ENCODE data around the gene ZNF281. TPM values are rescaled to one million over a fixed set of nuclear protein-coding genes. Genes with fewer than 3 reads are reported as not detected.
A peak's percentile ranks its signal among the peaks of the same experiment; 100 is the strongest.

Gene ZNF281
- total RNA-seq, 1 donor: 29.7 TPM

GRCh38 chr1:200374569-200375295 is 35.1 kb downstream of the ZNF281 start:
- no peak for DNase-seq (ENCODE audit: low read depth)
- TF ChIP-seq, protein P1, sequence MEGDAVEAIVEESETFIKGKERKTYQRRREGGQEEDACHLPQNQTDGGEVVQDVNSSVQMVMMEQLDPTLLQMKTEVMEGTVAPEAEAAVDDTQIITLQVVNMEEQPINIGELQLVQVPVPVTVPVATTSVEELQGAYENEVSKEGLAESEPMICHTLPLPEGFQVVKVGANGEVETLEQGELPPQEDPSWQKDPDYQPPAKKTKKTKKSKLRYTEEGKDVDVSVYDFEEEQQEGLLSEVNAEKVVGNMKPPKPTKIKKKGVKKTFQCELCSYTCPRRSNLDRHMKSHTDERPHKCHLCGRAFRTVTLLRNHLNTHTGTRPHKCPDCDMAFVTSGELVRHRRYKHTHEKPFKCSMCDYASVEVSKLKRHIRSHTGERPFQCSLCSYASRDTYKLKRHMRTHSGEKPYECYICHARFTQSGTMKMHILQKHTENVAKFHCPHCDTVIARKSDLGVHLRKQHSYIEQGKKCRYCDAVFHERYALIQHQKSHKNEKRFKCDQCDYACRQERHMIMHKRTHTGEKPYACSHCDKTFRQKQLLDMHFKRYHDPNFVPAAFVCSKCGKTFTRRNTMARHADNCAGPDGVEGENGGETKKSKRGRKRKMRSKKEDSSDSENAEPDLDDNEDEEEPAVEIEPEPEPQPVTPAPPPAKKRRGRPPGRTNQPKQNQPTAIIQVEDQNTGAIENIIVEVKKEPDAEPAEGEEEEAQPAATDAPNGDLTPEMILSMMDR (IDR thresholded peaks at IDR 0.05; ENCODE audit: insufficient read depth, low read length): no peak
- H3K4me3 ChIP-seq (ENCODE audit: low read depth, low read length): no peak overlapping the region

GRCh38 chr1:200373811-200374231 is 36.0 kb downstream of the ZNF281 start:
- no peak for DNase-seq (ENCODE audit: low read depth)
- H3K4me3 ChIP-seq (ENCODE audit: low read depth, low read length): no peak overlapping the region
- TF ChIP-seq, protein P1 (IDR thresholded peaks at IDR 0.05; ENCODE audit: insufficient read depth, low read length): no peak

DNA sequence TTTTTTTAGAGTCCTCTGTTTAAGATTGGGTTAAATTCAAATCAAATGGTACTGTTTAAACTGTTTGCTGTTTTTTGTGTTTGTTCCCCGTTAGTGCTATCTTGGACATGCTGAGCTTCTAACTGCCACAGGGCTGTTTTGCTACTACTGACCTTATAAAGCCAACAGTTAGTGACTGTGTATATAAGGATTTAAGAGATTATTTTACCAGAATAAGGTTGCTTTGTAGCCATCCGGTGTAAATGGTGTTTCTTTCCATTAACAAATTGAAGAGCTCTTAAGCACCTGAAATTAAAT is 37.0 kb downstream of the ZNF281 start:
- H3K4me3 ChIP-seq (ENCODE audit: low read depth, low read length): no peak overlapping the region
- TF ChIP-seq, protein P1 (IDR thresholded peaks at IDR 0.05; ENCODE audit: insufficient read depth, low read length): no peak
- DNase-seq (ENCODE audit: low read depth): no peak

- TF ChIP-seq, protein P1 (IDR thresholded peaks at IDR 0.05; ENCODE audit: insufficient read depth, low read length): no peak
- peak; percentile 73 for DNase-seq (ENCODE audit: low read depth)
- H3K4me3 ChIP-seq (ENCODE audit: low read depth, low read length): no peak overlapping the region
Measured at GRCh38 chr1:200372095-200372884, 37.5 kb downstream of the ZNF281 start.

DNA sequence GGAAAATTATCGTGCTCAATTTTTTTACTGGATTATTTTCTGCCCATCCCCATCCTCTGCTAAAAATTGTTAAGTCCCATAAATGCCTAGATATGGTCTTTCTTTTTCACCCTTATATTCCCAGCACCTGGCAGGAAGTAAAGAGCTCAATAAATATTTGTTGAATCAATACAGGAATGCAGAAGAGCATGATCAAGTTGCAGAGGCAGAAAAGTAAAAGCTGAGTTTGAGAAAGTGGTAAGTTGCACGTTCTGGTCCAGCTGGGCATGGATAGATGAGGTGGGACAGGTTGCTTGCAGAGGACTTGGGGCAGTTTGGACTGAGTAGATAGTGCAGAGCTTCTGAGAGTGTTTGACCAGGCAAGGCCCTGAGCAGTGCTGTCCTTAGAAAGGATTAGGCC is 40.1 kb downstream of the ZNF281 start:
- no peak for DNase-seq (ENCODE audit: low read depth)
- no peak overlapping the region for H3K4me3 ChIP-seq (ENCODE audit: low read depth, low read length)
- TF ChIP-seq, protein P1 (IDR thresholded peaks at IDR 0.05; ENCODE audit: insufficient read depth, low read length): no peak

- no peak overlapping the region for H3K4me3 ChIP-seq (ENCODE audit: low read depth, low read length)
- TF ChIP-seq, protein P1 (IDR thresholded peaks at IDR 0.05; ENCODE audit: insufficient read depth, low read length): no peak
- DNase-seq (ENCODE audit: low read depth): no peak
Measured at GRCh38 chr1:200369131-200369530, 40.7 kb downstream of the ZNF281 start.

Data from fibroblast of the aortic adventitia (primary cell).